Activated B cell treated with CpG ODN at 0.5 μM for 24 hours (primary cell): ENCODE measurements around the gene P2RY6. TPM values are rescaled to one million over a fixed set of nuclear protein-coding genes. Genes with fewer than 3 reads are reported as not detected.

ENCODE experiments used
- ATAC-seq: fragments of 200-7000 bp; cut with Tn5 transposase; one replicate; pipeline ENCODE4 v1.10.0; 2021; ENCODE audit warnings: low read depth, mild to moderate bottlenecking, moderate library complexity
- CTCF ChIA-PET: fragments of 350-600 bp; sonication (Branson Sonifier 250); formaldehyde crosslinking; loops from one replicate; lab custom pipeline; 2021; ENCODE audit warnings: antibody characterized with exemption; lab: Charles Lee
- POLR2A ChIA-PET: fragments of 350-600 bp; sonication (Branson Sonifier 250); formaldehyde crosslinking; loops from one replicate; lab custom pipeline; 2021; ENCODE audit warnings: antibody characterized with exemption; lab: Charles Lee
- DNase-seq: peaks from one replicate; pipeline ENCODE4 v3.0.0; 2022
- H3K27ac Mint-ChIP-seq: one replicate; pipeline ENCODE4 v1.8.0; 2020; ENCODE audit warnings: mixed read lengths
- H3K27me3 Mint-ChIP-seq: one replicate; pipeline ENCODE4 v1.8.0; 2021; ENCODE audit warnings: mixed read lengths
- H3K36me3 Mint-ChIP-seq: one replicate; pipeline ENCODE4 v1.8.0; 2021; ENCODE audit warnings: low read depth, mixed read lengths
- H3K4me1 Mint-ChIP-seq: one replicate; pipeline ENCODE4 v1.8.0; 2021; ENCODE audit warnings: mixed read lengths
- H3K4me3 Mint-ChIP-seq: one replicate; pipeline ENCODE4 v1.8.0; 2020; ENCODE audit warnings: mild to moderate bottlenecking, mixed read lengths
- H3K9me3 Mint-ChIP-seq: one replicate; pipeline ENCODE4 v1.8.0; 2020; ENCODE audit warnings: mixed read lengths
- intact Hi-C: fragments of 100-400 bp; cut with micrococcal nuclease; formaldehyde crosslinking; loops from one replicate; pipeline ENCODE4 v1.15.1; 2024
- total RNA-seq: library from RNA; stranded (reverse); gene quantifications from 2 replicates; pipeline ENCODE4 v1.2.3, GENCODE V29; 2022
- TF ChIP-seq, protein P1 (sequence below): fragments of 200-600 bp; IDR thresholded peaks from one replicate; pipeline ENCODE4 v1.8.0; 2022; ENCODE audit warnings: antibody characterized with exemption, mild to moderate bottlenecking

P2RY6 gene
- total RNA-seq, 1 donor from 2014 or later, result 0.22 TPM

DNA sequence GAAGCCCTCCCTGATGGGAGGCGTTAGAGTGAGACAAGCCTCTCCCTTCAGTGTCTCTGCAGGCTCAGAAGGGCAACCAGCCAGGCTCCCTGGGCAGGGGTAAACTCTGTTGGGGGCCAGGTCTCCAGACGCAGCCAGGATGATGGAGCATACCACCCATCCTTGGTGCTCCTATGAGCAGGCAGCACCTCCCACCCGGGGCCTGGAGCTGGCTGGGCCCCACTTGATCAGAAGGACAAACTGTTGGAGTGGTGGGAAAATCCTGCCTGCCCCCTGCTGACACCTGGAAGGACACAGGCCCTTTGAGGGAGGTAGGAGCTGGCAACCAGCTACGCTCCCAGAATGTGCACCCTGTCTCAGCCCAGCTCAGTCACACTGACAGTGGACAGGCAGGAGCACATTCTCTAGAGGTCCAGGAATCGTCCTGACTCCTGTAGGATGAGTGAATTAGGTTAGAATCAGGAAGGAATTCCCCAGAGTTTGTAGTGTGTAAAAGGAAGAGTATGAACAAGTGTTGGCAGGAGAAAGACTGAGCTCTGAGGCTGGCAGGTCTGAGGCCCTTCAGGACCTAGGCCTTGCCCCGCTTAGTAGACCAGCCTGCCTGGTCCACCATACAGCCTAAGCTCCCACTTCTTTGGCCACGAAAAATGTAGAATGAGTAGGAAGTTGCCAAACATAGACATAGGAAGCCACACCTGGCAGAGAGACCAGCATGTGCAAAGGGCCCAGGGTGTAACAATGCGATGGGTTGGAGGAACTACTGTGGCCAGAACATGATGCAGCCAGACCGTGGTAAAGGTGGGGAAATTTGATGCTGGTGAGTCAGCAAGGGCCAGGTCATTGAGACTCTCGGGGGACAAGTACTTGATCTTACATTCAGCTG is 55.0 kb downstream of the P2RY6 start:
- DNase-seq (no peak), ATAC-seq (peak; percentile 85)
- Mint-ChIP-seq H3K9me3 (no peaks in the 10 kb centered on the region), H3K4me3 (no peak overlapping the region), H3K4me1 (peaks cover 27% of the 10 kb centered on the region), H3K27me3 (no peaks in the 10 kb centered on the region), H3K27ac (peak overlapping the region; percentile 20), H3K36me3 (no peaks in the 10 kb centered on the region)
- POLR2A ChIA-PET, result no interaction called here
- intact Hi-C loops, result no loop called here
- TF ChIP-seq, protein P1, sequence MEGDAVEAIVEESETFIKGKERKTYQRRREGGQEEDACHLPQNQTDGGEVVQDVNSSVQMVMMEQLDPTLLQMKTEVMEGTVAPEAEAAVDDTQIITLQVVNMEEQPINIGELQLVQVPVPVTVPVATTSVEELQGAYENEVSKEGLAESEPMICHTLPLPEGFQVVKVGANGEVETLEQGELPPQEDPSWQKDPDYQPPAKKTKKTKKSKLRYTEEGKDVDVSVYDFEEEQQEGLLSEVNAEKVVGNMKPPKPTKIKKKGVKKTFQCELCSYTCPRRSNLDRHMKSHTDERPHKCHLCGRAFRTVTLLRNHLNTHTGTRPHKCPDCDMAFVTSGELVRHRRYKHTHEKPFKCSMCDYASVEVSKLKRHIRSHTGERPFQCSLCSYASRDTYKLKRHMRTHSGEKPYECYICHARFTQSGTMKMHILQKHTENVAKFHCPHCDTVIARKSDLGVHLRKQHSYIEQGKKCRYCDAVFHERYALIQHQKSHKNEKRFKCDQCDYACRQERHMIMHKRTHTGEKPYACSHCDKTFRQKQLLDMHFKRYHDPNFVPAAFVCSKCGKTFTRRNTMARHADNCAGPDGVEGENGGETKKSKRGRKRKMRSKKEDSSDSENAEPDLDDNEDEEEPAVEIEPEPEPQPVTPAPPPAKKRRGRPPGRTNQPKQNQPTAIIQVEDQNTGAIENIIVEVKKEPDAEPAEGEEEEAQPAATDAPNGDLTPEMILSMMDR, result no peak
- CTCF ChIA-PET, result interaction anchor here (1.1 to 1.5 kb wide), 3 partner anchors 10 to 24 kb away, joined by 3 to 4 read pairs (median 4); no protein-coding TSS in a partner anchor

DNA sequence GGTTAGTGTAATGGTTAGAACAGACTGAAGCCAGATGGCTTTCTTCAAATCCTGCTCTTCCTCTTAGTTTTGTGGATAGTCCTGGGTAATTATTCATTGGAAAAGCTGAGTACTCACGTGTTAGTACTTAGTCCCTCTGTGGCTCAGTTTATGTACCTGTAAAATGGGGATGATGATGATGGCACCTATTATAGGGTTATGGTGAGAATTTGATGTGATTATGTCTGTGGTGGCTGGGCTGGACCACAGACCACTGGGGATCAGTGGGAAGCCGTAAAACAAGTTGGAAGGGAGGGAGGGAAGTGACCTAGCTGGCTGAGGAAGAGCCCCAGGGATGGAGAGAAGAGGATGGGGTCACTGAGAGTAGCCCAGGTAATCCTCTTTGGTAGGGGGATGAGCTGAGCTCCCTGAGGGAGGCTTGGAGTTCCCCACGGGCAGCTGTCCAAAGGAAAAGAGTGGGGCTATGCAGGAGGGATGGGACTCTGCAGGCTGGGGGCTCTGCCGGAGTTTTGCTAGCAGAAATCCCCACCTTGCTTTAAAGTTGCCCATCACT is 55.8 kb downstream of the P2RY6 start:
- intact Hi-C loops, result no loop called here
- H3K27ac Mint-ChIP-seq, result peak overlapping the region; percentile 20

DNA sequence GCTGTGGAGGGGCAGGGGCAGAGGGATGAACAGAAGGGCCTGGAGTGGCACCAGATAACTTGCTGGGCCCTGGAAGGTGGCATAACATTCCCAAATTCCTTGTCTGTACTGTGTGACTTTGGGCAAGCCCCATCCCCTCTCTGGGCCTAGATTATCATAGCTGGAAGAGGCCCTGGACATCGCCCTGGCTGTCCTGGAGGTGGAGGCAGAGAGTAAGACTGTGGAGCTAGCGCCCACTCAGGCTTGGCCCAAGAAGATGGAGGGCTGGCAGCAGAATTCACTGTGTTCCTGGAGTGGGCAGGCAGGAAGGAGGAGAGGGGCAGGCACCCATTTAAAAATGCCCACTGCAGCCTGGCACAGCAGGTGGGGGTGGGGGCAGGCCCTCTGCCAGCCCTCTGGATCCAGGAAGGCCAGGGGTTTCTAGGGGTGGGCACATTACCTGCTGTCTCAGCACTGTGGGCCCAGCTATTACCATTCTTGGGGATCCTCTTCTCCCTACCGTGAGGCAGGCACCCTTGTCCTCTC is 58.5 kb downstream of the P2RY6 start:
- Mint-ChIP-seq H3K36me3 (no peaks in the 10 kb centered on the region), H3K4me1 (peaks cover 12% of the 10 kb centered on the region), H3K27me3 (no peaks in the 10 kb centered on the region), H3K27ac (no peak overlapping the region), H3K9me3 (no peaks in the 10 kb centered on the region), H3K4me3 (no peak overlapping the region)
- ATAC-seq (no peak), DNase-seq (no peak)
- ChIA-PET POLR2A (no interaction called here), CTCF (no interaction called here)
- intact Hi-C loops, result no loop called here
- TF ChIP-seq, protein P1, result no peak

More for the DNA sequence above, 55.8 kb downstream of the P2RY6 start:
- Mint-ChIP-seq H3K4me1 (peaks cover 20% of the 10 kb centered on the region), H3K36me3 (no peaks in the 10 kb centered on the region), H3K27me3 (no peaks in the 10 kb centered on the region), H3K4me3 (no peak overlapping the region), H3K9me3 (no peaks in the 10 kb centered on the region)
- ChIA-PET POLR2A (interaction anchor here (0.6 kb wide), 1 partner anchor 21 kb away, joined by 7 read pairs; no protein-coding TSS in a partner anchor), CTCF (interaction anchor here (1.1 to 1.3 kb wide), 2 partner anchors 9 to 21 kb away, joined by 3 to 4 read pairs; no protein-coding TSS in a partner anchor)
- no peak for DNase-seq
- no peak for ATAC-seq
- TF ChIP-seq, protein P1, result no peak

DNA sequence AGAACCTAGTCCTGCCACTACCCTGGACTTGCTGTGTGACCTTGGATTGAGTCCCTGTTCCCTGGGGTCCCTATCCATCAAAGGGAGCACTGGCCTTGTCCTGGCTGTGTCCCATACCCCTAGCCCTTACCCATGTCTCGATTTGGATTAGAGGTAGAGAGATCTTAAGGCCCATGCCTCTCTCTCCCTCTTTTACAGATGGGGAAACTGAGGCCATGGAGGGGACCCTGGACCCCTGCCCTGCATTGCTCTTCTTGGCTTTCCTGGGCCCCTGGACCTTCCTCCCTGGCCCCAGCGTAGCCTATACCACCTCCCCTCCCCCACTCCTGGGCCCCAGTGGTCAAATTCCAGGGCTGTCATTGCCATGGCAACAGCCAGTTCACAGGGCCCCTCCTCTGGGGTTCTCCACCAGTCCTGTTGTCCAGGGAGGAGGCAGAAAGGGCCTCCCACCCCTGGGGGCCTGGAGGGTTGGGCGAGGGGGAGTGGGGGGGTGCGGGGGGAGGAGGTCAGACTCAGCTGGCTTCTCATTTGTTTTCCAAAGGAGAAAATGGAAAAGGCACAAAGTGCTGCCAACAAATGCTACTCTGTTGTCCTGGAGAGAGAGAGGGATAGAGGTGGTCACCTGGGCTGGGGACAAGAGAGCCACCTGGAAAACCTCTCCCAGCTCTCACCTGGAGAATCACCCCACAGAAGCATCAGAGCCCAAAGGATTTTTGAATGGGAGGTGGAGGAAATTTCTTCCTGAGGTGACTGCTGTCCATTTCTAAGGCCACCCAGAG is 59.2 kb downstream of the P2RY6 start:
- ChIA-PET POLR2A (no interaction called here), CTCF (no interaction called here)
- Mint-ChIP-seq H3K36me3 (no peaks in the 10 kb centered on the region), H3K27ac (no peak overlapping the region), H3K9me3 (no peaks in the 10 kb centered on the region), H3K27me3 (no peaks in the 10 kb centered on the region), H3K4me3 (no peak overlapping the region), H3K4me1 (peaks cover 8% of the 10 kb centered on the region)
- no peak for DNase-seq
- ATAC-seq, result no peak
- intact Hi-C loops, result no loop called here
- TF ChIP-seq, protein P1, result no peak
